Stimulated activated naive B cell treated with anti-CD40 and anti-IgM and Interleukin-4, amounts not matched to agents 10 μg/mL and 1 μg/mL and 100 μg/mL, for 72 hours (primary cell): ENCODE results near the gene CR1.
"Not testable (repeated sequence)": the region's sequence is repeated elsewhere in the genome, so short reads cannot be mapped to it uniquely, and the experiment has no call there.

Experiments
- ATAC-seq, 2 donors: fragments of 150-1000 bp; cut with Tn5 transposase; replicated peaks; 2 replicates each; pipeline ENCODE4 v1.10.0; 2021; ENCODE audit warnings: moderate library complexity in 1 of 2
- DNase-seq: peaks from one replicate; pipeline ENCODE4 v3.0.0; 2021
- H3K27ac Mint-ChIP-seq: one replicate; pipeline ENCODE4 v1.8.0; 2022; ENCODE audit warnings: mild to moderate bottlenecking, mixed read lengths
- H3K27me3 Mint-ChIP-seq, 2 donors: one replicate each; pipeline ENCODE4 v1.8.0; 2022; ENCODE audit warnings: mixed read lengths in 2 of 2
- H3K36me3 Mint-ChIP-seq, 2 donors: one replicate each; pipeline ENCODE4 v1.8.0; 2022; ENCODE audit warnings: mixed read lengths in 2 of 2, mild to moderate bottlenecking in 1 of 2
- H3K4me1 Mint-ChIP-seq, 2 donors: one replicate each; pipeline ENCODE4 v1.8.0; 2022; ENCODE audit warnings: mixed read lengths in 2 of 2, mild to moderate bottlenecking in 1 of 2
- H3K4me3 Mint-ChIP-seq, 2 donors: one replicate each; pipeline ENCODE4 v1.8.0; 2022; ENCODE audit warnings: mild to moderate bottlenecking in 2 of 2, mixed read lengths in 2 of 2, moderate library complexity in 1 of 2
- H3K9me3 Mint-ChIP-seq, 2 donors: one replicate each; pipeline ENCODE4 v1.8.0; 2022; ENCODE audit warnings: mixed read lengths in 2 of 2, mild to moderate bottlenecking in 1 of 2

CR1 gene

GRCh38 chr1:207520400-207521345 is 24.7 kb downstream of the CR1 start:
- ATAC-seq, H3K4me1 Mint-ChIP-seq, H3K27me3 Mint-ChIP-seq, H3K27ac Mint-ChIP-seq, H3K9me3 Mint-ChIP-seq, H3K4me3 Mint-ChIP-seq, H3K36me3 Mint-ChIP-seq, DNase-seq: not testable (repeated sequence)

GRCh38 chr1:207525239-207525638 is 29.3 kb downstream of the CR1 start:
- H3K4me1 Mint-ChIP-seq, H3K9me3 Mint-ChIP-seq, H3K36me3 Mint-ChIP-seq, DNase-seq, H3K27ac Mint-ChIP-seq, H3K4me3 Mint-ChIP-seq, ATAC-seq, H3K27me3 Mint-ChIP-seq: not testable (repeated sequence)

GRCh38 chr1:207528401-207528800 is 32.4 kb downstream of the CR1 start:
- not testable (repeated sequence) for H3K4me1 Mint-ChIP-seq, H3K9me3 Mint-ChIP-seq, DNase-seq, H3K4me3 Mint-ChIP-seq, H3K27me3 Mint-ChIP-seq, H3K36me3 Mint-ChIP-seq, H3K27ac Mint-ChIP-seq
- ATAC-seq, result peak; percentile 34 to 43

- H3K4me1 Mint-ChIP-seq, H3K36me3 Mint-ChIP-seq, H3K4me3 Mint-ChIP-seq, H3K27ac Mint-ChIP-seq, H3K9me3 Mint-ChIP-seq, H3K27me3 Mint-ChIP-seq, ATAC-seq, DNase-seq: not testable (repeated sequence)
Observed at GRCh38 chr1:207536263-207536662, 40.3 kb downstream of the CR1 start.

- H3K27me3 Mint-ChIP-seq, H3K27ac Mint-ChIP-seq, H3K36me3 Mint-ChIP-seq, H3K4me3 Mint-ChIP-seq, H3K9me3 Mint-ChIP-seq, H3K4me1 Mint-ChIP-seq, ATAC-seq, DNase-seq: not testable (repeated sequence)
Observed at GRCh38 chr1:207546677-207547357, 50.9 kb downstream of the CR1 start.

GRCh38 chr1:207554823-207555222 is 58.9 kb downstream of the CR1 start:
- not testable (repeated sequence) for H3K4me1 Mint-ChIP-seq, H3K9me3 Mint-ChIP-seq, ATAC-seq, H3K36me3 Mint-ChIP-seq, DNase-seq, H3K27me3 Mint-ChIP-seq, H3K4me3 Mint-ChIP-seq, H3K27ac Mint-ChIP-seq

GRCh38 chr1:207565546-207566468 is 69.8 kb downstream of the CR1 start:
- DNase-seq, result no peak
- Mint-ChIP-seq H3K9me3 (no peaks in the 10 kb centered on the region), H3K36me3 (peaks cover 0 to 4% of the 10 kb centered on the region in 2 donors), H3K27me3 (no peaks in the 10 kb centered on the region), H3K27ac (no peak overlapping the region), H3K4me3 (no peak overlapping the region), H3K4me1 (no peaks in the 10 kb centered on the region)
- no peak for ATAC-seq

- not testable (repeated sequence) for H3K27ac Mint-ChIP-seq, H3K4me1 Mint-ChIP-seq, H3K4me3 Mint-ChIP-seq, H3K9me3 Mint-ChIP-seq, H3K36me3 Mint-ChIP-seq, H3K27me3 Mint-ChIP-seq, ATAC-seq, DNase-seq
Observed at GRCh38 chr1:207571926-207572325, 76.0 kb downstream of the CR1 start.

GRCh38 chr1:207573074-207573473 is 77.1 kb downstream of the CR1 start:
- not testable (repeated sequence) for H3K4me3 Mint-ChIP-seq, H3K4me1 Mint-ChIP-seq, H3K36me3 Mint-ChIP-seq, H3K27me3 Mint-ChIP-seq, DNase-seq, ATAC-seq, H3K9me3 Mint-ChIP-seq, H3K27ac Mint-ChIP-seq

GRCh38 chr1:207575381-207575780 is 79.4 kb downstream of the CR1 start:
- not testable (repeated sequence) for H3K27ac Mint-ChIP-seq, H3K36me3 Mint-ChIP-seq, H3K4me1 Mint-ChIP-seq

GRCh38 chr1:207578796-207579435 is 83.0 kb downstream of the CR1 start:
- Mint-ChIP-seq H3K9me3 (no peaks in the 10 kb centered on the region), H3K27ac (no peak overlapping the region)
- ATAC-seq, result peak; percentile 25 to 46

More at GRCh38 chr1:207575381-207575780, 79.4 kb downstream of the CR1 start:
- DNase-seq, H3K4me3 Mint-ChIP-seq, ATAC-seq, H3K27me3 Mint-ChIP-seq, H3K9me3 Mint-ChIP-seq: not testable (repeated sequence)

GRCh38 chr1:207579436-207579799 is 83.5 kb downstream of the CR1 start:
- H3K27ac Mint-ChIP-seq, result no peak overlapping the region
- peaks cover 4 to 6% of the 10 kb centered on the region in 2 donors for H3K4me1 Mint-ChIP-seq
- peaks cover 12 to 26% of the 10 kb centered on the region in 2 donors for H3K36me3 Mint-ChIP-seq
- H3K27me3 Mint-ChIP-seq, result no peaks in the 10 kb centered on the region
- DNase-seq (peak; percentile 45), ATAC-seq (peak; percentile 96 to 98)
- H3K4me3 Mint-ChIP-seq, result no peak overlapping the region
- H3K9me3 Mint-ChIP-seq, result no peaks in the 10 kb centered on the region

More at GRCh38 chr1:207578796-207579435, 83.0 kb downstream of the CR1 start:
- peaks cover 4 to 6% of the 10 kb centered on the region in 2 donors for H3K4me1 Mint-ChIP-seq
- no peak overlapping the region for H3K4me3 Mint-ChIP-seq
- peaks cover 12 to 26% of the 10 kb centered on the region in 2 donors for H3K36me3 Mint-ChIP-seq
- no peak for DNase-seq
- H3K27me3 Mint-ChIP-seq, result no peaks in the 10 kb centered on the region

- Mint-ChIP-seq H3K36me3 (peaks cover 12 to 33% of the 10 kb centered on the region in 2 donors), H3K9me3 (no peaks in the 10 kb centered on the region), H3K4me3 (no peak overlapping the region), H3K27ac (peak overlapping the region; percentile 56), H3K4me1 (peaks cover 4 to 6% of the 10 kb centered on the region in 2 donors), H3K27me3 (no peaks in the 10 kb centered on the region)
- DNase-seq (no peak), ATAC-seq (no peak)
Observed at GRCh38 chr1:207581496-207582153, 85.7 kb downstream of the CR1 start.
